Epithelial cell of esophagus (primary cell): Measurements from ENCODE around the gene ASPHD1.
"Not testable (repeated sequence)": the region's sequence is repeated elsewhere in the genome, so short reads cannot be mapped to it uniquely, and the experiment has no call there.

ENCODE experiments used
- DNase-seq: peaks from one replicate; pipeline ENCODE4 v3.0.0; 2010; ENCODE audit warnings: low read depth
- H3K4me3 ChIP-seq: 2 replicates; pipeline ENCODE4 v1.5.1; 2011; ENCODE audit warnings: mild to moderate bottlenecking, low read length, control low read depth
- TF ChIP-seq, protein P1 (sequence below): IDR thresholded peaks from 2 replicates; pipeline ENCODE4 v1.5.1; 2011; ENCODE audit warnings: low read depth, mild to moderate bottlenecking, low read length, control low read depth, inconsistent platforms; ENCODE audit not compliant: insufficient read depth; ENCODE audit errors: missing control alignments

ASPHD1 gene

DNA sequence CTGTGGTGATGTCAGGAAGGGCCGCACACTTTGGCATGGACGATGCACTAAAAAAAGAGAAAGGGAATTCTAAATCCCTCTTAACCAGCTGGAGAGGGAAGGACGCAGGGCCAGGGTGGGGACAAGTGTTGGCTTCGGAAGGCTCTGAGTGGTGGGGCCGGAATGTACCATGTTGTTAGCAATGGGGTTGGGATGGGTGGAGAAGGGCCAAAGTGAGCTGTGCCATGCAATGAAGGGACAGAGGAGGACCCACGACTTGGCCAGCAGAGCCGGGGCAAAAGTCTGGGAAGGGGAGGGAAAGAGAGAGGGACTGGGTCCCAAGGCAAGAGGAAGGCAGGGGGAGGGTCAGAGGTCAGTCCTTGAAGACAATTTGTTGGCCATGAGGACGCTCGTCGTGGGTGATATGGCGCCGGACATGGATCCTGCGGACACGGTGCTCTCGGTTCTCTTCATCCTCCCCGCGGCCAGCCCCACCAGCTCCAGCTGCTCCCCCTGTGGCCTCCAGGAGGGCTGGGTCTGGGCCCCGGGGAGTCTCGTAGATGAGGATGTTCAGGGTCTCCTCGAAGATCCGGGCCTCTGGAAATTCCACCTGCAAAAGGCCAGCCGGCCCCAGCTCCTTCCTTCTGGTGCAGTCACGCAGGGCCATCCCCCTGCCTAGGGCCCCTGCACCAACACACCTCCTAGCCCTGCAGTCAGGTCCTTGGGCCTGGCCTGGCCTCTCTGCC, 6.4 kb downstream of the ASPHD1 start:
- TF ChIP-seq, protein P1, sequence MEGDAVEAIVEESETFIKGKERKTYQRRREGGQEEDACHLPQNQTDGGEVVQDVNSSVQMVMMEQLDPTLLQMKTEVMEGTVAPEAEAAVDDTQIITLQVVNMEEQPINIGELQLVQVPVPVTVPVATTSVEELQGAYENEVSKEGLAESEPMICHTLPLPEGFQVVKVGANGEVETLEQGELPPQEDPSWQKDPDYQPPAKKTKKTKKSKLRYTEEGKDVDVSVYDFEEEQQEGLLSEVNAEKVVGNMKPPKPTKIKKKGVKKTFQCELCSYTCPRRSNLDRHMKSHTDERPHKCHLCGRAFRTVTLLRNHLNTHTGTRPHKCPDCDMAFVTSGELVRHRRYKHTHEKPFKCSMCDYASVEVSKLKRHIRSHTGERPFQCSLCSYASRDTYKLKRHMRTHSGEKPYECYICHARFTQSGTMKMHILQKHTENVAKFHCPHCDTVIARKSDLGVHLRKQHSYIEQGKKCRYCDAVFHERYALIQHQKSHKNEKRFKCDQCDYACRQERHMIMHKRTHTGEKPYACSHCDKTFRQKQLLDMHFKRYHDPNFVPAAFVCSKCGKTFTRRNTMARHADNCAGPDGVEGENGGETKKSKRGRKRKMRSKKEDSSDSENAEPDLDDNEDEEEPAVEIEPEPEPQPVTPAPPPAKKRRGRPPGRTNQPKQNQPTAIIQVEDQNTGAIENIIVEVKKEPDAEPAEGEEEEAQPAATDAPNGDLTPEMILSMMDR, result no peak
- no peak for DNase-seq
- H3K4me3 ChIP-seq, result no peak overlapping the region

DNA sequence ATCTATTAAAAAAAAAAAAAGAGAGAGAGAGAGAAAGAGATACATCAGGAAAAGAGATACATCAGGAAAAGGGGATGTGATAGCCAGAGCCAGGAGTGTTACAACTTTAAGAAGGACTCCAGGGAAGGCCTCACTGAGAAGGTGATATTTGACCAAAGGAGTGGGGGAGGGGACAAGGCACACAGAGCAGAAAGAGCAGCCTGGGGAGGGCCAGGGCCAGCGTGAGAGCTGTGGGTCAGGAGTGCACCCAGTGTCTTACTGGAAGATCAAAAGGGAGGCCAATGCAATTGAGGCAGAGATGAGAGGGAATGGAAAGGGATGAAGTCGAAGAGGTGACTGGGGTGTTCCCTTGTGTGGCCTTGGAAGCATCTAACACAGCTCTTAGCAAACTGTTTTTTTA, 7.7 kb downstream of the ASPHD1 start:
- no peak overlapping the region for H3K4me3 ChIP-seq
- TF ChIP-seq, protein P1, result no peak
- no peak for DNase-seq

DNA sequence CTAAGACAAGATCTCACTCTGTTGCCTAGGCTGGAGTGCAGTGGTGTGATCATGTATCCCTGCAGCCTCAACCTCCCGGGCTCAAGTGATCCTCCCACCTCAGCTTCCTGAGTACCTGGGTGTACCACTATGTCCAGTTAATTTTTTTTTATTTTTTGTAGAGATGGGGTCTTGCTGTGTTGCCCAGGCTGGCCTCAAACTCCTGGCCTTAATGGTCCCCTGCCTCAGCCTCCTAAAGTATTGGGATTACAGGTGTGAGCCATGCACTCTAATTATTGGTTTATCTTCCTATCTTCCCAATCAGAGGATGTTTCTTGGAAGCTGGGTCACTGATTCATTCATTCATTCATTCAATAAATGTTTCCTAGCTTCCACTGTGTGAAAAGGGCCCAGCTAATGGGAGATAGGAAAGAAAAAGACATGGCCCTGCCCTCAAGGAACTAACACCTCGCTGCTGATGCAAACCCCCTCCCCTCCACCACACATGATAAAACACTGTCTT, 8.5 kb downstream of the ASPHD1 start:
- TF ChIP-seq, protein P1, result no peak
- no peak overlapping the region for H3K4me3 ChIP-seq
- DNase-seq, result no peak

DNA sequence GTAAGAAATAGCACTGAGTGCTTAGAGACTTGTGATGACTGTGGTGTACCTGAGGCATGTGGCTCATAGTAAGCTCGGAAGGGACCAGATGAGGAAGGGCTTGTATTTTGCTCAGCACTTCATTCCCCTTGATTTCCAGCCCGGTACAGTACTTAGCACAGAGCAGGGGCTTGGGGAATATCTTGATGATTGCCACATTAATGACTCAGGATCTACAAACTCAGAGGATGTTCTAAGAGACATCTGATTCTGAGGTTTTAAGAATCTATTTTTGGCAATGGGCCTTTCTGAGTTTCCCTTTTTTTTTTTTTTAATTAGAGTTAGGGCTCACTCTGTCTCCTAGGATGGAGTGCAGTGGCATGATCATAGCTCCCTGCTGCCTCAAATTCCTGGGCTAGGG, 9.1 kb downstream of the ASPHD1 start:
- TF ChIP-seq, protein P1, result no peak
- DNase-seq, result no peak
- no peak overlapping the region for H3K4me3 ChIP-seq

DNA sequence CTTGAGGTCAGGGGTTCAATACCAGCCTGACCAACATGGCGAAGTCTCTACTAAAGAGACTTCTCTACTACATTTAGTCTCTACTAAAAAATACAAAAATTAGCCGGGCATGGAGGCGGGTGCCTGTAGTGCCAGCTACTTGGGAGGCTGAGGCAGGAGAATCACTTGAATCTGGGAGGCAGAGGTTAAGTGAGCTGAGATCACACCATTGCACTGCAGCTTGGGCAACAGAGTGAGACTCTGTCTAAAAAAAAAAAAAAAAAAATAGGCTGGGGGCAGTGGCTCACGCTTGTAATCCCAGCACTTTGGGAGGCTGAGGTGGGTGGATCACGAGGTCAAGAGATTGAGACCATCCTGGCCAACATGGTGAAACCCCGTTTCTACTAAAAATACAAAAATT, 9.6 kb downstream of the ASPHD1 start:
- DNase-seq, H3K4me3 ChIP-seq: not testable (repeated sequence)

DNA sequence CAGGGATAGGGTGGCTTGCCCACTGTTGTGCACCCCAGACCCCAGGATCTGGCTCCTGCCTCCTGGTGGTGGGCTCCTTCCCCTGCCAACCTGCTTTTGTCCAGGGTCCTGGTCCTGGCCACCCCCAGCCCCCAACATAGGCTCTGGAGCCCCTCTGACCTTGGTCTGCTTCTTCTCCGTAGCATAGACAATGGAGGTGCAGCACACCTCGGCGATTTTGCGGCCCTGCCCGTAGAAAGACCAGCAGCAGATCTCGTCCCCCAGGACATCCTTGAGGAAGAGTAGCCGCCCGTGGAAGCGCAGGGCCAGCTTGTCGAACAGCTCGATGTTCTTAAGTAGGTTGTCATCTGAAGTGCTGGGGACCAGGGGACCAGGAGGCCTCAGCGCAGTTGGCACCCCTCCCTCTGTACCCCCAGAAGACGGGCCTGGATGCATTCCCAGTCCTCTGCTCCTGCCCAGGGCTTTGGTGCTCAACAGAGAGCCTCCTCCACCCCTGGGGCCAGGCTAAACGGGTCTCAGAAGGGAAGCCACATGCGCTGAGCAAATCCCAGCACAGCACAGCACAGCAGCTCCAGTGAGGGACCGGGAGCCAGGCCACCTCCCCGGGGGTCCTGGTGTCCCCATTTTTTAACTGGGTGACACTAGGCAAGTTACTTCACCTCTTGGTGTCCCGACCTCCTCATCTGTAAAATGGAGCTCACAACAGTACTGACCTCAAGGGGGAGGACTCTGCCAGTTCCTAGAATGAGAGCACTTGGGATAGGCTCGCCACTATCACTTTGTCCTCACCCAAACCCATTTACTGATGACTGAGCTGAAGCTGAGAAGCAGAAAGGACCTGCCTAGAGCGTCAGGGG, 10.8 kb downstream of the ASPHD1 start:
- TF ChIP-seq, protein P1, result no peak
- H3K4me3 ChIP-seq, result no peak overlapping the region

DNA sequence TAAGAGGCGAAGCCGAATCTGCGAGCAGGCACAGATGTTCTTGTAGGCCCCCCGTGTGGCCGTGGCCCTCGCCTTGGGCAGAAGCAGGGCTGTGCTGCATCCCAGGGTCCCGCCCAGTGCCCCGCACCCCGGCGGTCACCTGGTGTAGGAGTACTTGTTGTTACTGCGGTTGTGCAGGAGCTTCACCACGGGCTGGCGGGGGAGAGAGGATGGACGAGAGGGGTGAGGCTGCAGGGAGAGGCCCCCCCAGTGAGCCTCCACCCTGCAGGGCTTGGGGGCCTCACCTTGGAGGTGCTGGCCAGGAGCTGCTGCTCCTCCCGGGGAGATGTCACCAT, 11.4 kb downstream of the ASPHD1 start:
- no peak overlapping the region for H3K4me3 ChIP-seq
- no peak for DNase-seq
- TF ChIP-seq, protein P1, result no peak

More for the DNA sequence above, 10.8 kb downstream of the ASPHD1 start:
- DNase-seq, result no peak
